OCI-LY1 (cell line): Measurements from ENCODE around the gene LIMD2.

ENCODE experiments used
- EZH2 ChIP-seq: fragments of 200-600 bp; sonication (generic), shearing (Covaris generic); IDR thresholded peaks from 2 replicates; pipeline ENCODE4 v1.8.0; 2017; ENCODE audit warnings: borderline replicate concordance, mixed run types, mild to moderate bottlenecking, antibody characterized with exemption, low read length, moderate library complexity, mixed read lengths
- TF ChIP-seq, protein P1 (sequence below): fragments of 200-600 bp; sonication (generic), shearing (Covaris generic); IDR thresholded peaks from 2 replicates; pipeline ENCODE4 v1.5.1; 2017; ENCODE audit warnings: mild to moderate bottlenecking, antibody characterized with exemption, low read length, moderate library complexity, mixed read lengths

GRCh38 chr17:63665527-63666214, 34.3 kb downstream of the LIMD2 start:
- TF ChIP-seq, protein P1, sequence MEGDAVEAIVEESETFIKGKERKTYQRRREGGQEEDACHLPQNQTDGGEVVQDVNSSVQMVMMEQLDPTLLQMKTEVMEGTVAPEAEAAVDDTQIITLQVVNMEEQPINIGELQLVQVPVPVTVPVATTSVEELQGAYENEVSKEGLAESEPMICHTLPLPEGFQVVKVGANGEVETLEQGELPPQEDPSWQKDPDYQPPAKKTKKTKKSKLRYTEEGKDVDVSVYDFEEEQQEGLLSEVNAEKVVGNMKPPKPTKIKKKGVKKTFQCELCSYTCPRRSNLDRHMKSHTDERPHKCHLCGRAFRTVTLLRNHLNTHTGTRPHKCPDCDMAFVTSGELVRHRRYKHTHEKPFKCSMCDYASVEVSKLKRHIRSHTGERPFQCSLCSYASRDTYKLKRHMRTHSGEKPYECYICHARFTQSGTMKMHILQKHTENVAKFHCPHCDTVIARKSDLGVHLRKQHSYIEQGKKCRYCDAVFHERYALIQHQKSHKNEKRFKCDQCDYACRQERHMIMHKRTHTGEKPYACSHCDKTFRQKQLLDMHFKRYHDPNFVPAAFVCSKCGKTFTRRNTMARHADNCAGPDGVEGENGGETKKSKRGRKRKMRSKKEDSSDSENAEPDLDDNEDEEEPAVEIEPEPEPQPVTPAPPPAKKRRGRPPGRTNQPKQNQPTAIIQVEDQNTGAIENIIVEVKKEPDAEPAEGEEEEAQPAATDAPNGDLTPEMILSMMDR: no peak
- TF ChIP-seq EZH2: no peak
